H1 (cell line): ENCODE measurements around the gene KRT81. TPM values are rescaled to one million over a fixed set of nuclear protein-coding genes. Genes with fewer than 3 reads are reported as not detected.

ENCODE experiments used
- BCL11A ChIP-seq, 2 experiments: IDR thresholded peaks; one replicate each; pipeline ENCODE4 v1.6.1; 2011; ENCODE audit warnings: low read depth in 2 of 2, low read length in 2 of 2, mild to moderate bottlenecking in 2 of 2
- CBX8 ChIP-seq: fragments of 300-800, 300-1000 bp; sonication (generic); IDR thresholded peaks from 2 replicates; pipeline ENCODE4 v1.7.1; 2016; ENCODE audit warnings: low read depth, low read length, borderline replicate concordance
- FOSL1 ChIP-seq: IDR thresholded peaks from 2 replicates; pipeline ENCODE4 v1.6.1; 2011; ENCODE audit warnings: mild to moderate bottlenecking, low read depth, low read length, moderate library complexity; ENCODE audit not compliant: insufficient read depth
- KDM1A ChIP-seq: fragments of 200-600, 300-600 bp; sonication (generic); IDR thresholded peaks from 2 replicates; pipeline ENCODE4 v1.7.1; 2016; ENCODE audit warnings: mild to moderate bottlenecking, low read length, borderline replicate concordance
- KDM5A ChIP-seq: fragments of 200-600 bp; IDR thresholded peaks from 2 replicates; pipeline ENCODE4 v1.7.1; 2012; ENCODE audit warnings: mild to moderate bottlenecking, low read length, inconsistent platforms, mixed read lengths
- POU5F1 ChIP-seq: IDR thresholded peaks from 2 replicates; pipeline ENCODE4 v1.6.1; 2011; ENCODE audit warnings: low read depth, mild to moderate bottlenecking, low read length, moderate library complexity
- RAD21 ChIP-seq, 2 experiments: IDR thresholded peaks in 1 of 2; conservative IDR thresholded peaks in 1 of 2; 2 replicates each; pipeline ENCODE4 v1.6.1; 2011; ENCODE audit warnings: low read depth in 2 of 2, low read length in 2 of 2, improper control_type of control experiment in 1 of 2, inconsistent platforms in 1 of 2, mild to moderate bottlenecking in 1 of 2, moderate library complexity in 1 of 2
- RBBP5 ChIP-seq: IDR thresholded peaks from 2 replicates; pipeline ENCODE4 v1.7.1; 2012; ENCODE audit warnings: low read depth, mild to moderate bottlenecking, inconsistent platforms, low read length, moderate library complexity, borderline replicate concordance
- polyA plus RNA-seq, 7 experiments: library from polyadenylated mRNA; depleted of rRNA in 3 of 7; stranded (reverse) in 5 of 7; unstranded in 2 of 7; fragments of >200 nt in 5 of 7; fragments of 200-250 nt in 2 of 7; gene quantifications; 1 replicate in 5 of 7; 2 replicates in 1 of 7; 4 replicates in 1 of 7; pipeline versions ENCODE4 v1.2.1 to v1.2.3, GENCODE V29; 2011 to 2013; ENCODE audit warnings: missing spikeins in 2 of 7, mixed read lengths in 2 of 7
- total RNA-seq: library from RNA; stranded (reverse); fragmentation: NEBNext Ultra II Directional; extraction: Animal tissue kit (Norgen Biotek cat#: 25700); gene quantifications from 2 replicates; pipeline ENCODE4 v1.2.1, GENCODE V29; 2021

The KRT81 gene
- total and polyA plus RNA-seq, 2 of the 8 experiments (the other 6 are each of a cell fraction or from before 2014, with no cell fraction given), result not detected

DNA sequence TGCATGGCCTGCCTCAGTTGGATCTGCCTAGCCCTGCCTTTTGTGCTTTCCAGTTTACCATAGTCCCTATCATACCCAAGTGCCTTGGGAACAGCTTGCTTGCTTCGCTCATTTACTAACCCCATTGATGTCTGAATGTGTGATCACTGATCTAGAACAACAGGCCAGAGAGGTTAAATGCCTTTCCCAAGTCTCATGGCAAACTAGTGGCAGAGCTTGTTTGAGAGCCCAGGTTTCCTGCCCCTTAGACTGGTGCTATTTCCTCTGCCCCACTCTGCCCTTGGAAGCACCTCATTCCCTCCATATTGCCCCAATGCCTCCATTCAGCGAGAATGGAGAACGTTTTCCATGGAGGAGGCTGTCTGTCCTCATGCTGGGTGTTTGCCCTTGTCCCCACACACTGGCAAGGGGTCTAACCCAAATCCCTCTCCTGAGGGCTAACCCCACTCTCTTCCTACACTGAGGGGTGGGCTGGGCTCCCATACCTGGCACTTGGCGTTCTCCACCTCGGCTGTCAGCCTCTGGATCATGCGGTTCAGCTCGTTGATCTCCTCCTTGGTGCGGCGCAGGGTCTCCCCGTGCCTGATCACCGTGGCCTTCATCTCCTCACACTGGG lies 38.5 kb downstream of the KRT81 start (continued):
- TF ChIP-seq POU5F1 (no peak), KDM5A (no peak), BCL11A (IDR thresholded peaks at IDR 0.05; ENCODE audit: low read depth in 2 of 2, low read length in 2 of 2) (no peak), CBX8 (no peak), KDM1A (no peak), FOSL1 (no peak), RAD21 (IDR thresholded peaks at IDR 0.05 in 1 of 2, conservative IDR thresholded peaks at IDR 0.05 in 1 of 2; ENCODE audit: low read depth in 2 of 2, low read length in 2 of 2) (no peak), RBBP5 (no peak)
